ENCODE results near the gene DYNLT2. TPM values are rescaled to one million over a fixed set of nuclear protein-coding genes. Genes with fewer than 3 reads are reported as not detected.
"Not testable (repeated sequence)": the region's sequence is repeated elsewhere in the genome, so short reads cannot be mapped to it uniquely, and the experiment has no call there.

The DYNLT2 gene
- total RNA-seq, 6 experiments from 2014 or later: 0.36 to 0.85 (median 0.51) TPM

- no peak for DNase-seq
- Mint-ChIP-seq H3K27me3 (ENCODE audit: insufficient read depth) (no peaks in the 10 kb centered on the region), H3K36me3 (ENCODE audit: low read depth) (peaks cover 11% of the 10 kb centered on the region; the same call in 1 of the 2 replicates), H3K9me3 (no peaks in the 10 kb centered on the region), H3K4me3 (no peak overlapping the region), H3K4me1 (ENCODE audit: low read depth) (peaks cover 7% of the 10 kb centered on the region; the same call in 1 of the 2 replicates), H3K27ac (no peak overlapping the region)
- no peak for TF ChIP-seq CTCF (IDR thresholded peaks at IDR 0.05)
These were observed 14.9 kb upstream of the DYNLT2 start for GRCh38 chr6:169766232-169766631.

GRCh38 chr6:169765789-169766188 lies 14.4 kb upstream of the DYNLT2 start:
- not testable (repeated sequence) for H3K27me3 Mint-ChIP-seq (ENCODE audit: insufficient read depth); H3K9me3 Mint-ChIP-seq; H3K4me3 Mint-ChIP-seq; DNase-seq; H3K4me1 Mint-ChIP-seq (ENCODE audit: low read depth); H3K27ac Mint-ChIP-seq
- H3K36me3 Mint-ChIP-seq (ENCODE audit: low read depth): peaks cover 11% of the 10 kb centered on the region; the same call in 1 of the 2 replicates

- Mint-ChIP-seq H3K27me3 (ENCODE audit: insufficient read depth) (no peaks in the 10 kb centered on the region; the same call in 1 of the 2 replicates), H3K36me3 (ENCODE audit: low read depth) (peaks cover 27% of the 10 kb centered on the region)
These were observed 12.5 kb upstream of the DYNLT2 start for GRCh38 chr6:169763881-169764280.

GRCh38 chr6:169763308-169763707 lies 11.9 kb upstream of the DYNLT2 start:
- Mint-ChIP-seq H3K4me3 (no peak overlapping the region), H3K27me3 (ENCODE audit: insufficient read depth) (no peaks in the 10 kb centered on the region; the same call in 1 of the 2 replicates), H3K9me3 (no peaks in the 10 kb centered on the region), H3K4me1 (ENCODE audit: low read depth) (peaks cover 7% of the 10 kb centered on the region; the same call in 1 of the 2 replicates), H3K36me3 (ENCODE audit: low read depth) (peaks cover 29% of the 10 kb centered on the region), H3K27ac (no peak overlapping the region)
- no peak for TF ChIP-seq CTCF (IDR thresholded peaks at IDR 0.05)
- no peak for DNase-seq

More at GRCh38 chr6:169763881-169764280, 12.5 kb upstream of the DYNLT2 start:
- no peak for TF ChIP-seq CTCF (IDR thresholded peaks at IDR 0.05)
- H3K4me1 Mint-ChIP-seq (ENCODE audit: low read depth): peaks cover 7% of the 10 kb centered on the region; the same call in 1 of the 2 replicates
- DNase-seq: no peak
- H3K4me3 Mint-ChIP-seq: no peak overlapping the region
- no peaks in the 10 kb centered on the region for H3K9me3 Mint-ChIP-seq
- no peak overlapping the region for H3K27ac Mint-ChIP-seq

GRCh38 chr6:169755162-169755561 lies 3.8 kb upstream of the DYNLT2 start:
- no peak overlapping the region for H3K4me3 Mint-ChIP-seq
- no peak overlapping the region for H3K27ac Mint-ChIP-seq
- peaks cover 32% of the 10 kb centered on the region for H3K36me3 Mint-ChIP-seq (ENCODE audit: low read depth)
- no peak for DNase-seq
- peaks cover 3% of the 10 kb centered on the region for H3K27me3 Mint-ChIP-seq (ENCODE audit: insufficient read depth)
- TF ChIP-seq CTCF (IDR thresholded peaks at IDR 0.05): no peak
- H3K9me3 Mint-ChIP-seq: no peaks in the 10 kb centered on the region; the same call in 1 of the 2 replicates
- H3K4me1 Mint-ChIP-seq (ENCODE audit: low read depth): peaks cover 24% of the 10 kb centered on the region

- no peak for DNase-seq
- Mint-ChIP-seq H3K36me3 (ENCODE audit: low read depth) (peaks cover 11% of the 10 kb centered on the region; the same call in 1 of the 2 replicates), H3K27ac (peak overlapping the region; percentile 100), H3K4me1 (ENCODE audit: low read depth) (peaks cover 31% of the 10 kb centered on the region), H3K4me3 (peak overlapping the region; percentile 100), H3K9me3 (no peaks in the 10 kb centered on the region; the same call in 1 of the 2 replicates), H3K27me3 (ENCODE audit: insufficient read depth) (peaks cover 3% of the 10 kb centered on the region)
- no peak for TF ChIP-seq CTCF (IDR thresholded peaks at IDR 0.05)
These were observed 777 bp upstream of the DYNLT2 start for GRCh38 chr6:169752074-169752623.

Data from HFFc6 (cell line).